GM12878 (cell line): ENCODE measurements around the gene CHRM5. TPM values are rescaled to one million over a fixed set of nuclear protein-coding genes. Genes with fewer than 3 reads are reported as not detected.

Source experiments
- ASH2L ChIP-seq: fragments of 300-600, 200-600 bp; sonication (generic); IDR thresholded peaks from 2 replicates; pipeline ENCODE4 v1.6.1; 2017; ENCODE audit warnings: low read depth, mild to moderate bottlenecking, borderline replicate concordance
- ATF7 ChIP-seq: fragments of 450-650 bp; IDR thresholded peaks from 2 replicates; pipeline ENCODE4 v1.6.1; 2016; ENCODE audit warnings: low read depth, mild to moderate bottlenecking
- BMI1 ChIP-seq: fragments of 450-650 bp; IDR thresholded peaks from 2 replicates; pipeline ENCODE4 v1.6.1; 2016; ENCODE audit warnings: mild to moderate bottlenecking, moderate library complexity, borderline replicate concordance
- BRCA1 ChIP-seq: IDR thresholded peaks from 2 replicates; pipeline ENCODE4 v1.6.1; 2011; ENCODE audit warnings: low read depth, low read length, improper control_type of control experiment
- CHD4 ChIP-seq: fragments of 200-600 bp; sonication (generic); IDR thresholded peaks from 2 replicates; pipeline ENCODE4 v1.6.1; 2016; ENCODE audit warnings: mild to moderate bottlenecking
- CREB1 ChIP-seq: IDR thresholded peaks from 2 replicates; pipeline ENCODE4 v1.6.1; 2012; ENCODE audit warnings: low read depth, mild to moderate bottlenecking, inconsistent platforms
- EP300 ChIP-seq, 2 experiments: fragments of 150-350 bp in 1 of 2; IDR thresholded peaks; 2 replicates each; pipeline ENCODE4 v1.6.1; 2011 to 2012; ENCODE audit warnings: low read depth in 2 of 2, low read length in 2 of 2, borderline replicate concordance in 1 of 2, improper control_type of control experiment in 1 of 2, inconsistent platforms in 1 of 2; ENCODE audit not compliant: control insufficient read depth in 1 of 2
- ETV6 ChIP-seq, 2 experiments: fragments of 450-650 bp in 1 of 2; IDR thresholded peaks in 1 of 2; conservative IDR thresholded peaks in 1 of 2; 2 replicates each; pipeline ENCODE4 v1.6.1; 2014; ENCODE audit warnings: antibody characterized with exemption in 1 of 2, borderline replicate concordance in 1 of 2, low read depth in 1 of 2, mild to moderate bottlenecking in 1 of 2, moderate library complexity in 1 of 2
- FOXK2 ChIP-seq: fragments of 450-650 bp; IDR thresholded peaks from 2 replicates; pipeline ENCODE4 v1.6.1; 2017; ENCODE audit warnings: mild to moderate bottlenecking, moderate library complexity
- HCFC1 ChIP-seq: fragments of 150-350 bp; IDR thresholded peaks from 2 replicates; pipeline ENCODE4 v1.6.1; 2014; ENCODE audit warnings: low read length
- HDAC2 ChIP-seq: fragments of 200-600 bp; sonication (generic); IDR thresholded peaks from 2 replicates; pipeline ENCODE4 v1.6.1; 2017
- IKZF1 ChIP-seq: fragments of 450-650 bp; conservative IDR thresholded peaks from 2 replicates; pipeline ENCODE4 v1.6.1; 2017; ENCODE audit warnings: antibody characterized with exemption, mild to moderate bottlenecking
- JUND ChIP-seq: IDR thresholded peaks from 2 replicates; pipeline ENCODE4 v1.6.1; 2012; ENCODE audit warnings: low read depth, mild to moderate bottlenecking, low read length, improper control_type of control experiment, moderate library complexity
- NR2F1 ChIP-seq: fragments of 450-650 bp; conservative IDR thresholded peaks from 2 replicates; pipeline ENCODE4 v1.6.1; 2017; ENCODE audit warnings: mild to moderate bottlenecking
- RCOR1 ChIP-seq: conservative IDR thresholded peaks from 2 replicates; pipeline ENCODE4 v1.6.1; 2012; ENCODE audit warnings: low read depth, low read length, improper control_type of control experiment
- TAF1 ChIP-seq: IDR thresholded peaks from 2 replicates; pipeline ENCODE4 v1.6.1; 2011; ENCODE audit warnings: mild to moderate bottlenecking, low read depth, low read length, borderline replicate concordance
- ZNF384 ChIP-seq: IDR thresholded peaks from 2 replicates; pipeline ENCODE4 v1.6.1; 2012; ENCODE audit warnings: low read depth, mild to moderate bottlenecking, low read length, improper control_type of control experiment, borderline replicate concordance
- polyA plus RNA-seq, 11 experiments: library from polyadenylated mRNA; depleted of rRNA in 4 of 11; unstranded in 6 of 11; stranded (reverse) in 5 of 11; fragments of >200 nt; fragmentation: Nextera tagmentation in 4 of 11; fragmentation: Illumina TruSeq in 1 of 11; extraction: Ambion mirVana in 4 of 11; extraction: Trizol in 1 of 11; gene quantifications; 1 replicate in 1 of 11; 2 replicates in 10 of 11; pipeline versions ENCODE4 v1.2.1 to v1.2.3, GENCODE V29; 2011 to 2016; ENCODE audit warnings: inconsistent platforms in 2 of 11, missing spikeins in 2 of 11, low read depth in 1 of 11
- total RNA-seq, 4 experiments: library from RNA; depleted of rRNA in 3 of 4; stranded (reverse); fragments of >200 nt in 3 of 4; fragmentation: Illumina TruSeq in 1 of 4; extraction: Trizol in 1 of 4; gene quantifications; 2 replicates each; pipeline versions ENCODE4 v1.2.1 to v1.2.3, GENCODE V29; 2013 to 2021
- TF ChIP-seq, protein P1 (sequence below): fragments of 450-650 bp; formaldehyde crosslinking; IDR thresholded peaks from 2 replicates; pipeline ENCODE4 v1.4.0; 2022; ENCODE audit warnings: mild to moderate bottlenecking, moderate library complexity
- TF ChIP-seq, protein P2 (sequence below): IDR thresholded peaks from 2 replicates; pipeline ENCODE4 v1.6.1; 2011; ENCODE audit warnings: borderline replicate concordance, low read depth, mild to moderate bottlenecking, moderate library complexity, mixed read lengths, low read length; ENCODE audit not compliant: insufficient read depth; ENCODE audit errors: extremely low read length
- TF ChIP-seq, protein P3 (sequence below): IDR thresholded peaks from 2 replicates; pipeline ENCODE4 v1.6.1; 2011; ENCODE audit warnings: low read depth, low read length, improper control_type of control experiment, borderline replicate concordance
- TF ChIP-seq, protein P4 (sequence below): fragments of 450-650 bp; formaldehyde crosslinking; IDR thresholded peaks from 2 replicates; pipeline ENCODE4 v1.4.0; 2020; ENCODE audit warnings: mild to moderate bottlenecking, moderate library complexity

Gene CHRM5
- total and polyA plus RNA-seq, 10 of the 15 experiments (the other 5 are each of a cell fraction or from before 2014, with no cell fraction given): 0.01 to 0.10 (median 0.04) TPM; not detected in 6

DNA sequence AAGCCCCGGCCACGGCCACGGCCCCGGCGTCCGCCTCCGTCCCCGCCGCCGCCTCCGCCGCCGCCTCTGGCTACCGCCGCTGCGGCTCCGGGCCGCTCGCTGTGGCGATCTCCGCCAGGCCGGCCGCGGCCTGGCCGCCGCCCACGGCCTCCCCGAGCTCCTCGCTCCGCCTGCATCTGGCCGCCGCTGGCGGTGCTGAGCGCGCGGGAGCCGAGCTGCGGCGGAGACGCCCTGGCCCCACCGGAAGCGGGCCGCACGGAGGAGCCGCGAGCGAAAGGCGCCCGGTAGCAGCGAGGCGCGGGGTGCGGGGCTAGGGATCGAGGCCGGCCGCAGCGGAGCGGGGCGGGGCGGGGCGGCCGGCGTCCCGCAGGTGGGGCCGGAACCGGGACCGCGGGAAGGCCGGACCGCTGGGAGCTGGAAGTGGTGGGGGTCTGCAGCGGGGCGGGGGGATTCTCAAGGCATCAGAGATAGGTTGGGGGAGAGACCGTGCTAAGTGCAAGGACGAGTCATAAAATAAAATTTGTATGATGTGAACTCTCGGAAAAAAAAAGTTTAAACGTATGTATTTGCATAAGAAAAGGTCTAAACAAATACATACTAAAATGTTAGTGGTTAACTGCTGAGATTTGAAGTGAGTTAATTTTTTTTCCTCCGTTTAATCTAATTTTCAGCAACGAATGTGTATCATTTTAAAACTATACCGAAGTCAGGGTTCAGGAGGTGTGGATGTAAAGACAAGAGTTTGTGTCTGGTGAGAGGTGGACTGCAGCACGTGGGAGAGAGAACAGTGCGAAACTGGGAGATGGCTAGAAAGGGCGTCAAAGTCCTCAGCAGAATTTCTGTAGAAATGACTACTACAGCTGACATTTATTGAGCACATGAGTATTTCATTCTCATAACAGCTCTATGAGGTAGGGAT is 70.8 kb downstream of the CHRM5 start, which contains the start of gene AVEN (continued):
- TF ChIP-seq ETV6 (conservative IDR thresholded peaks at IDR 0.05 in 1 of 2, IDR thresholded peaks at IDR 0.05 in 1 of 2; ENCODE audit: borderline replicate concordance in 1 of 2, low read depth in 1 of 2) (no peak), BRCA1 (no peak), HCFC1 (no peak), EP300 (IDR thresholded peaks at IDR 0.05; ENCODE audit: borderline replicate concordance in 1 of 2, control insufficient read depth in 1 of 2, low read depth in 2 of 2, low read length in 2 of 2) (no peak), CREB1 (peak; percentile 85), IKZF1 (peak; percentile 66), BMI1 (no peak), FOXK2 (no peak), ASH2L (peak; percentile 35; the same call in 1 of the 2 replicates), NR2F1 (peak; percentile 23; the same call in 1 of the 2 replicates), ZNF384 (no peak), CHD4 (no peak), TAF1 (no peak), JUND (no peak), HDAC2 (no peak), RCOR1 (no peak), ATF7 (no peak)
- TF ChIP-seq, protein P1, sequence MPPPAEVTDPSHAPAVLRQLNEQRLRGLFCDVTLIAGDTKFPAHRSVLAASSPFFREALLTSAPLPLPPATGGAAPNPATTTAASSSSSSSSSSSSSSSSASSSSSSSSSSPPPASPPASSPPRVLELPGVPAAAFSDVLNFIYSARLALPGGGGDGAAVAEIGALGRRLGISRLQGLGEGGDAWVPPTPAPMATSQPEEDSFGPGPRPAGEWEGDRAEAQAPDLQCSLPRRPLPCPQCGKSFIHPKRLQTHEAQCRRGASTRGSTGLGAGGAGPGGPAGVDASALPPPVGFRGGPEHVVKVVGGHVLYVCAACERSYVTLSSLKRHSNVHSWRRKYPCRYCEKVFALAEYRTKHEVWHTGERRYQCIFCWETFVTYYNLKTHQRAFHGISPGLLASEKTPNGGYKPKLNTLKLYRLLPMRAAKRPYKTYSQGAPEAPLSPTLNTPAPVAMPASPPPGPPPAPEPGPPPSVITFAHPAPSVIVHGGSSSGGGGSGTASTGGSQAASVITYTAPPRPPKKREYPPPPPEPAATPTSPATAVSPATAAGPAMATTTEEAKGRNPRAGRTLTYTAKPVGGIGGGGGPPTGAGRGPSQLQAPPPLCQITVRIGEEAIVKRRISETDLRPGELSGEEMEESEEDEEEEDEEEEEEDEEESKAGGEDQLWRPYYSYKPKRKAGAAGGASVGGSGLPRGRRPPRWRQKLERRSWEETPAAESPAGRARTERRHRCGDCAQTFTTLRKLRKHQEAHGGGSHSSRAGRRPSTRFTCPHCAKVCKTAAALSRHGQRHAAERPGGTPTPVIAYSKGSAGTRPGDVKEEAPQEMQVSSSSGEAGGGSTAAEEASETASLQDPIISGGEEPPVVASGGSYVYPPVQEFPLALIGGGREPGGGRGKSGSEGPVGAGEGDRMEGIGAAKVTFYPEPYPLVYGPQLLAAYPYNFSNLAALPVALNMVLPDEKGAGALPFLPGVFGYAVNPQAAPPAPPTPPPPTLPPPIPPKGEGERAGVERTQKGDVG (CRISPR knock-in tag): no peak
- TF ChIP-seq, protein P2, sequence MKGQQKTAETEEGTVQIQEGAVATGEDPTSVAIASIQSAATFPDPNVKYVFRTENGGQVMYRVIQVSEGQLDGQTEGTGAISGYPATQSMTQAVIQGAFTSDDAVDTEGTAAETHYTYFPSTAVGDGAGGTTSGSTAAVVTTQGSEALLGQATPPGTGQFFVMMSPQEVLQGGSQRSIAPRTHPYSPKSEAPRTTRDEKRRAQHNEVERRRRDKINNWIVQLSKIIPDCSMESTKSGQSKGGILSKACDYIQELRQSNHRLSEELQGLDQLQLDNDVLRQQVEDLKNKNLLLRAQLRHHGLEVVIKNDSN: peak; percentile 22
- TF ChIP-seq, protein P3, sequence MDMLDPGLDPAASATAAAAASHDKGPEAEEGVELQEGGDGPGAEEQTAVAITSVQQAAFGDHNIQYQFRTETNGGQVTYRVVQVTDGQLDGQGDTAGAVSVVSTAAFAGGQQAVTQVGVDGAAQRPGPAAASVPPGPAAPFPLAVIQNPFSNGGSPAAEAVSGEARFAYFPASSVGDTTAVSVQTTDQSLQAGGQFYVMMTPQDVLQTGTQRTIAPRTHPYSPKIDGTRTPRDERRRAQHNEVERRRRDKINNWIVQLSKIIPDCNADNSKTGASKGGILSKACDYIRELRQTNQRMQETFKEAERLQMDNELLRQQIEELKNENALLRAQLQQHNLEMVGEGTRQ: no peak; the same call in 1 of the 2 replicates
- TF ChIP-seq, protein P4, sequence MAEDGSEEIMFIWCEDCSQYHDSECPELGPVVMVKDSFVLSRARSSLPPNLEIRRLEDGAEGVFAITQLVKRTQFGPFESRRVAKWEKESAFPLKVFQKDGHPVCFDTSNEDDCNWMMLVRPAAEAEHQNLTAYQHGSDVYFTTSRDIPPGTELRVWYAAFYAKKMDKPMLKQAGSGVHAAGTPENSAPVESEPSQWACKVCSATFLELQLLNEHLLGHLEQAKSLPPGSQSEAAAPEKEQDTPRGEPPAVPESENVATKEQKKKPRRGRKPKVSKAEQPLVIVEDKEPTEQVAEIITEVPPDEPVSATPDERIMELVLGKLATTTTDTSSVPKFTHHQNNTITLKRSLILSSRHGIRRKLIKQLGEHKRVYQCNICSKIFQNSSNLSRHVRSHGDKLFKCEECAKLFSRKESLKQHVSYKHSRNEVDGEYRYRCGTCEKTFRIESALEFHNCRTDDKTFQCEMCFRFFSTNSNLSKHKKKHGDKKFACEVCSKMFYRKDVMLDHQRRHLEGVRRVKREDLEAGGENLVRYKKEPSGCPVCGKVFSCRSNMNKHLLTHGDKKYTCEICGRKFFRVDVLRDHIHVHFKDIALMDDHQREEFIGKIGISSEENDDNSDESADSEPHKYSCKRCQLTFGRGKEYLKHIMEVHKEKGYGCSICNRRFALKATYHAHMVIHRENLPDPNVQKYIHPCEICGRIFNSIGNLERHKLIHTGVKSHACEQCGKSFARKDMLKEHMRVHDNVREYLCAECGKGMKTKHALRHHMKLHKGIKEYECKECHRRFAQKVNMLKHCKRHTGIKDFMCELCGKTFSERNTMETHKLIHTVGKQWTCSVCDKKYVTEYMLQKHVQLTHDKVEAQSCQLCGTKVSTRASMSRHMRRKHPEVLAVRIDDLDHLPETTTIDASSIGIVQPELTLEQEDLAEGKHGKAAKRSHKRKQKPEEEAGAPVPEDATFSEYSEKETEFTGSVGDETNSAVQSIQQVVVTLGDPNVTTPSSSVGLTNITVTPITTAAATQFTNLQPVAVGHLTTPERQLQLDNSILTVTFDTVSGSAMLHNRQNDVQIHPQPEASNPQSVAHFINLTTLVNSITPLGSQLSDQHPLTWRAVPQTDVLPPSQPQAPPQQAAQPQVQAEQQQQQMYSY: no peak
